IMR-90 (cell line): Measurements from ENCODE around the gene IFIH1. TPM values are rescaled to one million over a fixed set of nuclear protein-coding genes. Genes with fewer than 3 reads are reported as not detected.

Source experiments
- ATAC-seq: fragments of 200-7000 bp; cut with Tn5 transposase; 2 replicates; pipeline ENCODE4 v1.9.1; 2020; ENCODE audit warnings: low read depth, mild to moderate bottlenecking, moderate library complexity
- BruUV-seq: library from RNA; stranded (reverse); fragments of 400-500 nt; replicated peaks from 2 replicates; lab custom pipeline; 2021; lab: Mats Ljungman, UMichigan
- CTCF ChIA-PET: fragments of 300-600 bp; formaldehyde crosslinking; extraction: SDS; loops from one replicate; lab custom pipeline; 2021; ENCODE audit warnings: antibody characterized with exemption; lab: Yijun Ruan, JAX
- POLR2A ChIA-PET: fragments of 300-600 bp; sonication (Branson Sonifier 250); formaldehyde crosslinking; loops from one replicate; lab custom pipeline; 2022; ENCODE audit warnings: antibody characterized with exemption; ENCODE audit not compliant: unreplicated experiment; lab: Charles Lee
- DNase-seq: peaks from one replicate; pipeline ENCODE4 v3.0.0; 2013
- H2AFZ ChIP-seq: replicated peaks from 2 replicates; pipeline ENCODE3; 2013; ENCODE audit warnings: low read length, mild to moderate bottlenecking; ENCODE audit not compliant: poor library complexity
- H2AK5ac ChIP-seq: 2 replicates; pipeline ENCODE4 v1.6.1; 2013; ENCODE audit warnings: low read depth, low read length, inconsistent platforms
- H2AK9ac ChIP-seq: replicated peaks from 2 replicates; pipeline ENCODE3; 2013; ENCODE audit warnings: mild to moderate bottlenecking, low read depth, low read length, moderate library complexity; ENCODE audit not compliant: poor library complexity
- H2BK120ac ChIP-seq: 2 replicates; pipeline ENCODE4 v1.6.1; 2013; ENCODE audit warnings: low read depth, low read length, inconsistent platforms
- H2BK15ac ChIP-seq: 3 replicates; pipeline ENCODE4 v1.6.1; 2013; ENCODE audit warnings: low read depth, low read length, inconsistent platforms
- H2BK20ac ChIP-seq: 2 replicates; pipeline ENCODE4 v1.6.1; 2013; ENCODE audit warnings: low read depth, mild to moderate bottlenecking, inconsistent platforms, low read length, moderate library complexity
- H2BK5ac ChIP-seq: 2 replicates; pipeline ENCODE4 v1.6.1; 2013; ENCODE audit warnings: mild to moderate bottlenecking, low read depth, low read length, inconsistent platforms; ENCODE audit not compliant: poor library complexity, severe bottlenecking
- H3K14ac ChIP-seq: replicated peaks from 2 replicates; pipeline ENCODE4 v1.6.1; 2013; ENCODE audit warnings: low read depth, low read length, inconsistent platforms
- H3K18ac ChIP-seq: 2 replicates; pipeline ENCODE4 v1.6.1; 2013; ENCODE audit warnings: low read depth, low read length, control low read depth
- H3K23ac ChIP-seq: 2 replicates; pipeline ENCODE4 v1.6.1; 2013; ENCODE audit warnings: low read depth, low read length, inconsistent platforms
- H3K27ac ChIP-seq: 2 replicates; pipeline ENCODE4 v1.5.1; 2013; ENCODE audit warnings: mild to moderate bottlenecking, control low read depth, low read length; ENCODE audit not compliant: insufficient read depth
- H3K27me3 ChIP-seq: 2 replicates; pipeline ENCODE4 v1.6.1; 2013; ENCODE audit warnings: low read length; ENCODE audit not compliant: control insufficient read depth, insufficient read depth
- H3K36me3 ChIP-seq: 2 replicates; pipeline ENCODE4 v1.6.1; 2013; ENCODE audit warnings: low read length, mixed read lengths; ENCODE audit not compliant: control insufficient read depth, insufficient read depth
- H3K4ac ChIP-seq: 2 replicates; pipeline ENCODE4 v1.6.1; 2013; ENCODE audit warnings: low read depth, low read length, inconsistent platforms
- H3K4me1 ChIP-seq: 2 replicates; pipeline ENCODE4 v1.6.1; 2013; ENCODE audit warnings: low read length, mixed read lengths; ENCODE audit not compliant: control insufficient read depth, insufficient read depth
- H3K4me2 ChIP-seq: 2 replicates; pipeline ENCODE4 v1.6.1; 2013; ENCODE audit warnings: low read depth, mild to moderate bottlenecking, control low read depth, low read length, moderate library complexity
- H3K4me3 ChIP-seq: 2 replicates; pipeline ENCODE4 v1.5.1; 2013; ENCODE audit warnings: low read depth, mild to moderate bottlenecking, control low read depth, low read length, moderate library complexity; ENCODE audit not compliant: insufficient read depth
- H3K56ac ChIP-seq: 2 replicates; pipeline ENCODE4 v1.6.1; 2013; ENCODE audit warnings: low read length, inconsistent platforms; ENCODE audit not compliant: insufficient read depth; ENCODE audit errors: extremely low read depth
- H3K79me1 ChIP-seq, 2 experiments: 2 replicates each; pipeline ENCODE4 v1.6.1; 2013; ENCODE audit warnings: low read length in 2 of 2, inconsistent platforms in 1 of 2, low read depth in 1 of 2
- H3K9ac ChIP-seq: 2 replicates; pipeline ENCODE4 v1.6.1; 2013; ENCODE audit warnings: low read depth, low read length, control low read depth
- H3K9me1 ChIP-seq: 2 replicates; pipeline ENCODE4 v1.6.1; 2013; ENCODE audit warnings: low read length, inconsistent platforms; ENCODE audit not compliant: insufficient read depth
- H3K9me3 ChIP-seq: 2 replicates; pipeline ENCODE4 v1.6.1; 2013; ENCODE audit warnings: low read length; ENCODE audit not compliant: control insufficient read depth, insufficient read depth
- H4K20me1 ChIP-seq: 2 replicates; pipeline ENCODE4 v1.6.1; 2013; ENCODE audit warnings: low read length, inconsistent platforms; ENCODE audit not compliant: insufficient read depth
- H4K5ac ChIP-seq: 2 replicates; pipeline ENCODE4 v1.6.1; 2013; ENCODE audit warnings: mild to moderate bottlenecking, low read depth, low read length, control low read depth
- H4K8ac ChIP-seq, 2 experiments: 2 replicates each; pipeline ENCODE4 v1.6.1; 2013; ENCODE audit warnings: low read depth in 2 of 2, low read length in 2 of 2, control low read depth in 1 of 2, inconsistent platforms in 1 of 2
- H4K91ac ChIP-seq: 2 replicates; pipeline ENCODE4 v1.6.1; 2013; ENCODE audit warnings: low read depth, low read length, inconsistent platforms; ENCODE audit not compliant: insufficient read depth
- BHLHE40 ChIP-seq: fragments of 150-350 bp; IDR thresholded peaks from 2 replicates; pipeline ENCODE4 v1.6.1; 2016; ENCODE audit warnings: mild to moderate bottlenecking, low read depth, low read length
- CEBPB ChIP-seq: IDR thresholded peaks from 2 replicates; pipeline ENCODE4 v1.6.1; 2012; ENCODE audit warnings: low read depth, low read length, improper control_type of control experiment
- CHD1 ChIP-seq: IDR thresholded peaks from 2 replicates; pipeline ENCODE4 v1.6.1; 2012; ENCODE audit warnings: low read depth, low read length, improper control_type of control experiment
- CTCF ChIP-seq: conservative IDR thresholded peaks from 2 replicates; pipeline ENCODE4 v1.5.1; 2012; ENCODE audit warnings: mild to moderate bottlenecking, low read depth, low read length, improper control_type of control experiment
- ELK1 ChIP-seq: fragments of 150-350 bp; IDR thresholded peaks from 2 replicates; pipeline ENCODE4 v1.6.1; 2016; ENCODE audit warnings: low read depth, mild to moderate bottlenecking, low read length, moderate library complexity, borderline replicate concordance
- FOS ChIP-seq: fragments of 150-350 bp; IDR thresholded peaks from 2 replicates; pipeline ENCODE4 v1.6.1; 2016; ENCODE audit warnings: low read depth, low read length
- MAFK ChIP-seq: IDR thresholded peaks from 2 replicates; pipeline ENCODE4 v1.6.1; 2012; ENCODE audit warnings: low read depth, low read length, improper control_type of control experiment
- MAZ ChIP-seq: IDR thresholded peaks from 2 replicates; pipeline ENCODE4 v1.6.1; 2012; ENCODE audit warnings: low read depth, mild to moderate bottlenecking, low read length, improper control_type of control experiment, moderate library complexity, borderline replicate concordance
- MXI1 ChIP-seq: IDR thresholded peaks from 2 replicates; pipeline ENCODE4 v1.6.1; 2012; ENCODE audit warnings: low read depth, mild to moderate bottlenecking, low read length, moderate library complexity, borderline replicate concordance
- NFE2L2 ChIP-seq: fragments of 150-350 bp; IDR thresholded peaks from 2 replicates; pipeline ENCODE4 v1.6.1; 2016; ENCODE audit warnings: low read depth, mild to moderate bottlenecking, low read length
- POLR2A ChIP-seq: IDR thresholded peaks from 2 replicates; pipeline ENCODE4 v1.6.1; 2012; ENCODE audit warnings: mild to moderate bottlenecking, low read depth, low read length
- RAD21 ChIP-seq: IDR thresholded peaks from 2 replicates; pipeline ENCODE4 v1.6.1; 2012; ENCODE audit warnings: low read length, improper control_type of control experiment
- RCOR1 ChIP-seq: IDR thresholded peaks from 2 replicates; pipeline ENCODE4 v1.6.1; 2012; ENCODE audit warnings: mild to moderate bottlenecking, low read length, improper control_type of control experiment; ENCODE audit not compliant: insufficient replicate concordance
- RFX5 ChIP-seq: IDR thresholded peaks from 2 replicates; pipeline ENCODE4 v1.8.0; 2012; ENCODE audit warnings: low read depth, mild to moderate bottlenecking, low read length, moderate library complexity
- SMC3 ChIP-seq: fragments of 150-350 bp; IDR thresholded peaks from 2 replicates; pipeline ENCODE4 v1.6.1; 2016; ENCODE audit warnings: low read depth, mild to moderate bottlenecking, antibody characterized with exemption, low read length, moderate library complexity
- USF2 ChIP-seq: fragments of 150-350 bp; IDR thresholded peaks from 2 replicates; pipeline ENCODE4 v1.6.1; 2017; ENCODE audit warnings: mild to moderate bottlenecking, antibody characterized with exemption, low read length, low read depth
- WGBS, 2 experiments: methylation state at CpG; one replicate each; pipeline versions ENCODE4 v1.1.5 to v1.1.7; 2013; ENCODE audit warnings: missing lambda C conversion rate in 2 of 2; ENCODE audit not compliant: insufficient read length in 1 of 2; ENCODE audit errors: extremely low coverage in 2 of 2; 5-methylcytosine and 5-hydroxymethylcytosine counted together
- dilution Hi-C: fragments of 300-500 bp; cut with HindIII; formaldehyde crosslinking; loops from one replicate; pipeline ENCODE4 v1.14.3; 2018; ENCODE audit warnings: low sequenced_read_pairs; ENCODE audit not compliant: unreplicated experiment
- in situ Hi-C: fragments of 300-500 bp; cut with MboI; formaldehyde crosslinking; loops from 3 replicates; pipeline ENCODE4 v1.14.3; 2019; ENCODE audit warnings: low sequenced_read_pairs, inconsistent platforms, mixed read lengths
- intact Hi-C: fragments of 100-400 bp; cut with micrococcal nuclease; formaldehyde crosslinking; loops from 2 replicates; pipeline ENCODE4 v1.10.0; 2022
- polyA plus RNA-seq, 3 experiments: library from polyadenylated mRNA; depleted of rRNA; stranded (reverse); fragments of >200 nt; gene quantifications; 2 replicates each; pipeline ENCODE4 v1.2.3, GENCODE V29; 2012; ENCODE audit warnings: low replicate concordance in 1 of 3
- total RNA-seq: library from RNA; depleted of rRNA; stranded (reverse); fragments of >200 nt; gene quantifications from 2 replicates; pipeline ENCODE4 v1.2.3, GENCODE V29; 2012

Gene IFIH1
- total and polyA plus RNA-seq, 2 of the 4 experiments (the other 2 are of a cell fraction) = 1.3 to 1.4 TPM

GRCh38 chr2:162317861-162318327, 590 bp downstream of the IFIH1 start:
- Histone ChIP-seq H3K9ac (peak overlapping the region; percentile 83), H3K18ac (no peak overlapping the region), H3K4ac (peak overlapping the region; percentile 50), H3K9me3 (no peaks in the 10 kb centered on the region), H3K9me1 (no peaks in the 10 kb centered on the region), H3K4me2 (peak overlapping the region; percentile 55), H2AFZ (peak overlapping the region; percentile 99), H2BK120ac (no peak overlapping the region; the same call in 1 of the 2 replicates), H3K4me3 (peak overlapping the region; percentile 70), H2BK15ac (no peak overlapping the region; the same call in 2 of the 3 replicates), H2AK9ac (peak overlapping the region; percentile 77), H4K20me1 (no peaks in the 10 kb centered on the region), H4K5ac (peak overlapping the region; percentile 31; the same call in 1 of the 2 replicates), H3K36me3 (no peaks in the 10 kb centered on the region), H3K4me1 (no peaks in the 10 kb centered on the region), H2BK20ac (no peak overlapping the region), H4K8ac (peak overlapping the region; percentile 41 to 76), H4K91ac (no peak overlapping the region), H3K56ac (no peak overlapping the region), H3K79me1 (no peaks in the 10 kb centered on the region), H2AK5ac (no peak overlapping the region), H3K23ac (peak overlapping the region; percentile 41; the same call in 1 of the 2 replicates), H3K14ac (peak overlapping the region; percentile 7; the same call in 1 of the 2 replicates), H3K27me3 (no peaks in the 10 kb centered on the region), H2BK5ac (no peak overlapping the region), H3K27ac (no peak overlapping the region)
- WGBS, 2 experiments = 73% methylated on average over 8 of the region's 16 CpGs; no CpG with 5 or more reads in 1 of the 2 experiments
- ChIA-PET POLR2A (interaction anchor here (0.6 kb wide), 1 partner anchor 10 kb away, joined by 3 read pairs; no protein-coding TSS in a partner anchor), CTCF (no interaction called here)
- no peak for DNase-seq
- ATAC-seq = no peak
- in situ Hi-C loops = loop anchor here (25.0 kb wide), 1 partner anchor 331 kb away; no protein-coding TSS in a partner anchor
- no TSS peak for BruUV-seq
- dilution Hi-C loops = no loop called here
- intact Hi-C loops = no loop called here
- TF ChIP-seq POLR2A = no peak
- no peak for TF ChIP-seq USF2
- no peak for TF ChIP-seq RAD21
- no peak for TF ChIP-seq BHLHE40
- TF ChIP-seq RFX5 = no peak
- no peak for TF ChIP-seq MAZ
- TF ChIP-seq CEBPB = no peak
- TF ChIP-seq CHD1 = no peak
- TF ChIP-seq SMC3 = no peak
- TF ChIP-seq RCOR1 = no peak
- TF ChIP-seq ELK1 = no peak
- TF ChIP-seq MAFK = no peak
- no peak for TF ChIP-seq MXI1
- no peak for TF ChIP-seq CTCF
- TF ChIP-seq FOS = no peak
- no peak for TF ChIP-seq NFE2L2
